ENCODE results near the gene SPRTN.

SPRTN gene

DNA sequence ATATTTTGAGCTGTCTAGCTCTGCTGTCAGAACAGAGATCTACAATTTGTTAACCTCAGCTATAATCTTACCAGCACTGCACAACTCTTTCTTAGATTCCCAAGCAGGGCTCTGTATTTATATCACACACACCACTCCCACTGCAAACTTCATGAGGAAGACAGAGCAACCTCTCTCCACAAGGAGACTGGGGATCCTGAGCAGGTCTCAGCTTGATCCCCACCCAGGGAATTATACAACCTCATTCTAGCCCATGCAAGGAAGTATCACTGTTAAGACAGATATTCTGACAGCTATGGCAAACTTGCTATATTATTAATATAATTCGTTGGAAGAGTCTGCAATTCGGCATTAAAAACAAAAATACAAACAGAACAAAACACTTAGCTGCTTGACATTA is 43.6 kb downstream of the SPRTN start:
- no peak overlapping the region for H3K27ac ChIP-seq
- CTCF ChIA-PET: interaction anchor here (0.6 to 1.3 kb wide), 2 partner anchors 23 to 24 kb away, joined by 4 read pairs; no protein-coding TSS in a partner anchor
- POLR2A ChIA-PET (ENCODE audit: low non-redundant PET): no interaction called here
- no peak for DNase-seq (ENCODE audit: low spot score)
- TF ChIP-seq, protein P1, sequence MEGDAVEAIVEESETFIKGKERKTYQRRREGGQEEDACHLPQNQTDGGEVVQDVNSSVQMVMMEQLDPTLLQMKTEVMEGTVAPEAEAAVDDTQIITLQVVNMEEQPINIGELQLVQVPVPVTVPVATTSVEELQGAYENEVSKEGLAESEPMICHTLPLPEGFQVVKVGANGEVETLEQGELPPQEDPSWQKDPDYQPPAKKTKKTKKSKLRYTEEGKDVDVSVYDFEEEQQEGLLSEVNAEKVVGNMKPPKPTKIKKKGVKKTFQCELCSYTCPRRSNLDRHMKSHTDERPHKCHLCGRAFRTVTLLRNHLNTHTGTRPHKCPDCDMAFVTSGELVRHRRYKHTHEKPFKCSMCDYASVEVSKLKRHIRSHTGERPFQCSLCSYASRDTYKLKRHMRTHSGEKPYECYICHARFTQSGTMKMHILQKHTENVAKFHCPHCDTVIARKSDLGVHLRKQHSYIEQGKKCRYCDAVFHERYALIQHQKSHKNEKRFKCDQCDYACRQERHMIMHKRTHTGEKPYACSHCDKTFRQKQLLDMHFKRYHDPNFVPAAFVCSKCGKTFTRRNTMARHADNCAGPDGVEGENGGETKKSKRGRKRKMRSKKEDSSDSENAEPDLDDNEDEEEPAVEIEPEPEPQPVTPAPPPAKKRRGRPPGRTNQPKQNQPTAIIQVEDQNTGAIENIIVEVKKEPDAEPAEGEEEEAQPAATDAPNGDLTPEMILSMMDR (conservative IDR thresholded peaks at IDR 0.05; ENCODE audit: low read depth): no peak

DNA sequence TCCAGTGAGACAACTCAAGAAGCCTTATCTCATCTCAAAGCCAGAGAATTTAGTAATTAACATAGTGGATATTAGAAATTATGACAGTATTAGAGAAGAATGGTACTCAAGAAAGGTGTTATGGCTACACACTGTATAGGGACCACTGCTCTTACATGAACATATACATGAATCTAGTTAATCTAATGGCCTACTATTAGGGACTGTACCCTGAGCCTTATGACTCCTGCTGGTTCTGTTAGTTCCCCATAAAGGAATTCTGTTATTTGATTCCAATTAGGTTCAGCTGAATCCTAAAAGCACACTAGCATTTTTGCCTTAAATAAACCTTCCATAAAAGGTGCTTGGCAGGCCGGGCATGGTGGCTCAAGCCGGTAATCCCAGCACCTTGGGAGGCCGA is 44.3 kb downstream of the SPRTN start:
- CTCF ChIA-PET: interaction anchor here (0.6 to 1.3 kb wide), 2 partner anchors 24 to 25 kb away, joined by 4 read pairs; no protein-coding TSS in a partner anchor
- H3K27ac ChIP-seq: no peak overlapping the region
- POLR2A ChIA-PET (ENCODE audit: low non-redundant PET): no interaction called here
- no peak for DNase-seq (ENCODE audit: low spot score)
- TF ChIP-seq, protein P1 (conservative IDR thresholded peaks at IDR 0.05; ENCODE audit: low read depth): no peak

- DNase-seq (ENCODE audit: low spot score): peak; percentile 53
- CTCF ChIA-PET: no interaction called here
- no peak overlapping the region for H3K27ac ChIP-seq
- TF ChIP-seq, protein P1 (conservative IDR thresholded peaks at IDR 0.05; ENCODE audit: low read depth): no peak
- POLR2A ChIA-PET (ENCODE audit: low non-redundant PET): no interaction called here
Measured at GRCh38 chr1:231383159-231383860, 45.2 kb downstream of the SPRTN start.

DNA sequence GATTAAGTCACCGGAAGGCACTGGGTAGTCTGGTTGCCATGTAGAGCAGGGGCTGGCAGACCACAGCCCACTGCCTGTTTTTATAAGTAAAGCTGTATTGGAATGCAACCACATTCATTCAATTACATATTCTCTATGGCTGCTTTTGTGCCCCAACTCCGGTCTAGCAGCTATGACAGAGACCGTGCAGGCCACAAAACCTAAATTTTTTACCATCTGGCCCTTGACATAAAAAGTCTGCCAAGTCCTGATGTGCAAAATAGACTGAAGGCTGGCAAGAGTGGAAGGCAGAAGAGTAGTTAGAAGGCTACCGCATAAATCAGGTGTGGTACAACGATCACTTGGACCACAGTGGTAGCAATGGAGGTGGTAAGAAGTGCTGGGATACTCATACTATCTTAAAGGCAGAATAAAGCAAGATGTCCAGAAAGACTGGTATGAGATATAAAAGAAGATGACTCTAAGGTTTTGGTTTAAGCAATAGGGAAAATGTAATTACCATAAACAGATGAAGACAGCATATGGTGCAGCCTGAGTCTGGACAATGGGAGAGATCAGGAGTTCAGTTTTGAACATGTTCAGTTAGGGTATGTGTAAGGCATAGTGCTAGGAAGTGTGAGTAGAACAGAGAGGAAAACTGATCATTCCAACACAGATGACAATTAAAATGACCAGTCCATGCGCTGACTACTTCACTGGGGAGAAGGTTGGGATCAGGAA is 46.8 kb downstream of the SPRTN start:
- H3K27ac ChIP-seq: no peak overlapping the region
- ChIA-PET CTCF (no interaction called here), POLR2A (ENCODE audit: low non-redundant PET) (no interaction called here)
- no peak for DNase-seq (ENCODE audit: low spot score)
- TF ChIP-seq, protein P1 (conservative IDR thresholded peaks at IDR 0.05; ENCODE audit: low read depth): no peak

DNA sequence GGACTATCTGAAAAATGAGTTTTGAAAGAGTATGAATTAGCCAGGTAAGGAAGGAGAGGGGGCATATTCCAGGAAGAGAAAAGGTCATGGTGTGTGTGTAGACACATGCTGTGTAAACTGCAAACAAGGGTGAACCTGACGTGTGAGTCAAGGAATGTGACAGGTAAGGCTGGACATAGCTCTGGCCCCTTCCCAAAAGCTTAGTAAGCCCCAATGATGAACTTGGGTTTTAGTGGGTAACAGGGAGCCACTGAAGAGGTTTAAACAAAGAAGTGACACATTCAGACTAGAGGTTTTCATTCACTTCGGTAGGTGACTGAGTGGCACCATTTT is 47.3 kb downstream of the SPRTN start:
- peak; percentile 63 for DNase-seq (ENCODE audit: low spot score)
- ChIA-PET POLR2A (ENCODE audit: low non-redundant PET) (no interaction called here), CTCF (no interaction called here)
- no peak overlapping the region for H3K27ac ChIP-seq
- TF ChIP-seq, protein P1 (conservative IDR thresholded peaks at IDR 0.05; ENCODE audit: low read depth): no peak

GRCh38 chr1:231386466-231386865 is 48.4 kb downstream of the SPRTN start:
- no peak overlapping the region for H3K27ac ChIP-seq
- no peak for DNase-seq (ENCODE audit: low spot score)
- TF ChIP-seq, protein P1 (conservative IDR thresholded peaks at IDR 0.05; ENCODE audit: low read depth): no peak
- POLR2A ChIA-PET (ENCODE audit: low non-redundant PET): no interaction called here
- CTCF ChIA-PET: interaction anchor here (0.6 to 0.7 kb wide), 2 partner anchors 18 to 285 kb away, joined by 3 to 4 read pairs; no protein-coding TSS in a partner anchor
